NOMO-1 (cell line): ENCODE measurements around the gene PDE5A.
A peak's percentile ranks its signal among the peaks of the same experiment; 100 is the strongest.

Experiments
- DNase-seq, 2 experiments: peaks; one replicate each; lab custom pipeline; 2025; ENCODE audit not compliant: unreplicated experiment in 2 of 2; lab: John Stamatoyannopoulos, UW

Gene PDE5A

GRCh38 chr4:119589165-119589564 is 39.4 kb downstream of the PDE5A start:
- no peak for DNase-seq

- DNase-seq, result no peak
Observed at GRCh38 chr4:119587796-119588195, 40.8 kb downstream of the PDE5A start.

- DNase-seq, result no peak
Observed at GRCh38 chr4:119585771-119586170, 42.8 kb downstream of the PDE5A start.

- no peak for DNase-seq
Observed at GRCh38 chr4:119581190-119581873, 47.3 kb downstream of the PDE5A start.

GRCh38 chr4:119580293-119580692 is 48.3 kb downstream of the PDE5A start:
- no peak for DNase-seq

GRCh38 chr4:119579823-119580222 is 48.8 kb downstream of the PDE5A start:
- DNase-seq, result no peak

GRCh38 chr4:119570401-119570800 is 58.2 kb downstream of the PDE5A start:
- no peak for DNase-seq

- peak in 1 of 2 experiments; percentile 22 for DNase-seq
Observed at GRCh38 chr4:119564106-119564505, 64.5 kb downstream of the PDE5A start.

- peak in 1 of 2 experiments; percentile 8 for DNase-seq
Observed at GRCh38 chr4:119559044-119559647, 69.5 kb downstream of the PDE5A start.

GRCh38 chr4:119550857-119551532 is 77.6 kb downstream of the PDE5A start:
- DNase-seq, result no peak

- DNase-seq, result no peak
Observed at GRCh38 chr4:119549639-119550038, 79.0 kb downstream of the PDE5A start.

- no peak for DNase-seq
Observed at GRCh38 chr4:119543779-119544178, 84.8 kb downstream of the PDE5A start.

GRCh38 chr4:119543187-119543586 is 85.4 kb downstream of the PDE5A start:
- DNase-seq, result no peak

GRCh38 chr4:119540249-119540648 is 88.4 kb downstream of the PDE5A start:
- no peak for DNase-seq

GRCh38 chr4:119537586-119537985 is 91.0 kb downstream of the PDE5A start:
- no peak for DNase-seq

GRCh38 chr4:119536572-119537528 is 91.8 kb downstream of the PDE5A start:
- peak in 1 of 2 experiments; percentile 10 for DNase-seq

- no peak for DNase-seq
Observed at GRCh38 chr4:119532319-119532718, 96.3 kb downstream of the PDE5A start.

GRCh38 chr4:119529788-119530187 is 98.8 kb downstream of the PDE5A start:
- no peak for DNase-seq

GRCh38 chr4:119526786-119527550 is 101.6 kb downstream of the PDE5A start:
- DNase-seq, result no peak
